ENCODE results near the gene TTC24. TPM values are rescaled to one million over a fixed set of nuclear protein-coding genes. Genes with fewer than 3 reads are reported as not detected.
A peak's percentile ranks its signal among the peaks of the same experiment; 100 is the strongest.

The TTC24 gene
- total and polyA plus RNA-seq, 12 donors: 0.20 TPM; not detected in 11

DNA sequence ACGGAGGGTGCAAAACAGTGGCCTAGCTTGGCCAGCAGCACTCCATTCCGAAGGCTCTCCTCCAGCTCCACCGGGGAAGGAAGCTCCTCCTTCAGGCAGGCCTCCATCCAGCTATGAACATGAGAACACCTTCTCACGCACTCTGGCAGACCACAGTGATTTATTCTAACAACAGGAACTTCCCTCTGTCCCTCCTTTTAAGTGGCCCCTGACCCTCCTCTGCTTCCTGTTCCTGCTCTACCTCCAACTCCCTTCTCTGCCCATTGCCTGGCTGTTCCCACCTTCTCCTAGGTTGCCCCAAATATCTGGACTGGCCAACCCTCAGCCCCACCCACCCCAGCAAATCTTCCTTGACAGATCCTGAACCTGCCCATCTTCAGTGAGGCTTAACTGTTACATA, 13.1 kb upstream of the TTC24 start:
- TF ChIP-seq CTCF (IDR thresholded peaks at IDR 0.05): no peak
- no peak for TF ChIP-seq POLR2A (IDR thresholded peaks at IDR 0.05)
- no peaks in the 10 kb centered on the region for H3K36me3 ChIP-seq (replicated peaks in 1 of 2)
- H3K27me3 ChIP-seq: peaks cover 11% of the 10 kb centered on the region
- no peak overlapping the region for H3K27ac ChIP-seq
- no peak for DNase-seq
- H3K4me3 ChIP-seq: no peak overlapping the region
- intact Hi-C loops (cut with DNase I): no loop called here
- 82 to 93% (median 84%) methylated on average over 4 of the region's 4 CpGs for WGBS, 4 donors
- no peaks in the 10 kb centered on the region for H3K9me3 ChIP-seq (replicated peaks in 1 of 3)
- H3K4me1 ChIP-seq (replicated peaks in 1 of 2): no peaks in the 10 kb centered on the region

GRCh38 chr1:156571261-156571852, 8.2 kb upstream of the TTC24 start:
- Histone ChIP-seq H3K27me3 (peaks cover 15% of the 10 kb centered on the region), H3K4me1 (replicated peaks in 1 of 2) (peaks cover 0 to 13% of the 10 kb centered on the region in 2 donors), H3K4me3 (no peak overlapping the region), H3K36me3 (replicated peaks in 1 of 2) (no peaks in the 10 kb centered on the region), H3K27ac (no peak overlapping the region), H3K9me3 (replicated peaks in 1 of 3) (no peaks in the 10 kb centered on the region)
- intact Hi-C loops (cut with DNase I): no loop called here
- no peak for DNase-seq
- TF ChIP-seq POLR2A (IDR thresholded peaks at IDR 0.05): no peak
- no peak for TF ChIP-seq CTCF (IDR thresholded peaks at IDR 0.05)
- 34 to 38% (median 35%) methylated on average over 4 of the region's 4 CpGs for WGBS, 4 donors

DNA sequence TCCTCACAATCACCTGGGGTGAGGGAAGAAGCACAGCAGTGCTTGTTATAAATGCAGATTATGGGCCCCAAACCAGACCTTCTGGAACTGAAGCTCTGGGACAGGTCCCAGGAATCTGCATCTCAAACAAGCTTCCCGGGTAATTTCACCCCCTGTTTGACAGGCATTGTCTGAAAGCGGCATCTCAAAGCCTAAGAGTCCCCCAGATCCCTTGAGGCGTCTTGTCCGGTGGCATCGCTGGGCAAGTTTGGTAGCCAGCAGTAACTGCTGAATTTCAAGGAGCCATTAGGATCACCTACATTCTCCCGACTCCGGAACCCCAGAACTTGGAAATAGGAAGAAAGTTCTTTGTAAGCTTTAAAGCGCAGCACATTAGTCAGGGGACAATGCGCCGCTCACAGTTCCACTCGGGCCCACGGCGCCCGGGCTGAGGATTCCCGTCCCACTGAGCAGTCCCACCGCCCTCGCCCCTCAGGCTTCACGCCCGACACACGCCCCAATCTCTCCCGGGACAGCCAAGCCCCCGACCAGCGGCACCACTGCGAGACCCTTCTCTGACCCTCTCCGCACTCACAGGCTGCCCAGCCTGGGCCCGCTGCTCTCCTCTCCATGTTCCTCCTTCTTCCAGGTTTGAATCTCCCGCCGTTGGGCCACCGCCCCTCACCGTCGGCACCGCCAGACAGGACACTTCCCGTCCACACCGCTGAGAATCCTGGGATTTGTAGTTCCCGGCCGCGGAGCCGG, 7.4 kb upstream of the TTC24 start, which contains the start of gene IQGAP3:
Gene IQGAP3, minus strand, starts transcription at position 647 of the 744 bp plus-strand sequence. Its CDS starts 36 bp downstream, at position 611.
- intact Hi-C loops (cut with DNase I): no loop called here
- no peak for TF ChIP-seq POLR2A (IDR thresholded peaks at IDR 0.05)
- no peak for TF ChIP-seq CTCF (IDR thresholded peaks at IDR 0.05)
- H3K36me3 ChIP-seq (replicated peaks in 1 of 2): no peaks in the 10 kb centered on the region
- H3K27ac ChIP-seq: no peak within 1 kb of the TSS
- 1% methylated on average over 18 to 38 of the region's 38 CpGs for WGBS, 4 donors
- peak within 1 kb of the TSS in 2 of 4 donors; percentile 9 to 42 for H3K4me3 ChIP-seq
- no peaks in the 10 kb centered on the region for H3K9me3 ChIP-seq (replicated peaks in 1 of 3)
- H3K27me3 ChIP-seq: peaks cover 15% of the 10 kb centered on the region
- DNase-seq: peak; percentile 80 to 92 (median 88)
- H3K4me1 ChIP-seq (replicated peaks in 1 of 2): peaks cover 0 to 13% of the 10 kb centered on the region in 2 donors

- no peaks in the 10 kb centered on the region for H3K9me3 ChIP-seq (replicated peaks in 1 of 3)
- intact Hi-C loops (cut with DNase I): no loop called here
- WGBS, 4 donors: 24 to 30% (median 27%) methylated on average over 10 of the region's 10 CpGs
- peak overlapping the region in 1 of 4 donors; percentile 42 for H3K4me3 ChIP-seq
- TF ChIP-seq POLR2A (IDR thresholded peaks at IDR 0.05): no peak
- TF ChIP-seq CTCF (IDR thresholded peaks at IDR 0.05): no peak
- peaks cover 0 to 13% of the 10 kb centered on the region in 2 donors for H3K4me1 ChIP-seq (replicated peaks in 1 of 2)
- no peaks in the 10 kb centered on the region for H3K36me3 ChIP-seq (replicated peaks in 1 of 2)
- no peak for DNase-seq
- H3K27me3 ChIP-seq: peaks cover 15% of the 10 kb centered on the region
- no peak overlapping the region for H3K27ac ChIP-seq
Measured at GRCh38 chr1:156572663-156573018, 6.9 kb upstream of the TTC24 start.
